Right renal pelvis (tissue), 4 donors: ENCODE data around the gene IGFBP4. TPM values are rescaled to one million over a fixed set of nuclear protein-coding genes. Genes with fewer than 3 reads are reported as not detected.

Source experiments
- DNase-seq, 4 donors: peaks; one replicate each; pipeline ENCODE4 v3.0.0-alpha.2; 2013; ENCODE audit warnings: low read depth in 4 of 4, low spot score in 3 of 4, missing footprints in 1 of 4
- polyA plus RNA-seq, 4 donors: library from polyadenylated mRNA; unstranded; fragments of 120-200 nt; gene quantifications; one replicate each; pipeline ENCODE4 v1.2.1, GENCODE V29; 2013; ENCODE audit not compliant: insufficient read length in 4 of 4

The IGFBP4 gene
- polyA plus RNA-seq, 4 donors = 338 to 424 (median 366) TPM

GRCh38 chr17:40452921-40453378 is 9.7 kb downstream of the IGFBP4 start:
- no peak for DNase-seq

- no peak for DNase-seq
Measured at GRCh38 chr17:40453881-40454612, 10.8 kb downstream of the IGFBP4 start.

DNA sequence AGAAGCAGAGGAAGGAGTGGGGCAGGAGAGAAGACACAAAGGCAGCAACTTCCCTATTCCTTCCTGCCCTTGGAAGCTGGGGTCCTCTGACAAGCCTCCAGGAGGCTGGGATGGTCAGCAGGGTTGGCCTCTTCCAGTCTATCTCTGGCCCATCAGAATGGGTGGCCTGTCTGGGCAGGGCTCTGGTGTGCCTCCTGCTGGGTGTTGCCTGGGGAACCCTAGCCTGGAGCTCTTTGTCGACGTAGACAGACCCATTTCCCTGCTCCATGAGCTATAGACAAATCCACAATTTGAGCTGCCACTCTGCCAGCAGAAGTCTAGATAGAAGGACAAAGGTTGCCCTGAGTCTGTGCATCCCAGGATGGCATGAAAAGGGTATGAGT is 11.4 kb downstream of the IGFBP4 start:
- DNase-seq = no peak

DNA sequence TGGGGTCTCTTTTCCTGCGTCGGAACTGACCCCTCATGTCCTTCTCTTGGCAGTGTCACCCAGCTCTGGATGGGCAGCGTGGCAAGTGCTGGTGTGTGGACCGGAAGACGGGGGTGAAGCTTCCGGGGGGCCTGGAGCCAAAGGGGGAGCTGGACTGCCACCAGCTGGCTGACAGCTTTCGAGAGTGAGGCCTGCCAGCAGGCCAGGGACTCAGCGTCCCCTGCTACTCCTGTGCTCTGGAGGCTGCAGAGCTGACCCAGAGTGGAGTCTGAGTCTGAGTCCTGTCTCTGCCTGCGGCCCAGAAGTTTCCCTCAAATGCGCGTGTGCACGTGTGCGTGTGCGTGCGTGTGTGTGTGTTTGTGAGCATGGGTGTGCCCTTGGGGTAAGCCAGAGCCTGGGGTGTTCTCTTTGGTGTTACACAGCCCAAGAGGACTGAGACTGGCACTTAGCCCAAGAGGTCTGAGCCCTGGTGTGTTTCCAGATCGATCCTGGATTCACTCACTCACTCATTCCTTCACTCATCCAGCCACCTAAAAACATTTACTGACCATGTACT is 13.2 kb downstream of the IGFBP4 start:
- no peak for DNase-seq

DNA sequence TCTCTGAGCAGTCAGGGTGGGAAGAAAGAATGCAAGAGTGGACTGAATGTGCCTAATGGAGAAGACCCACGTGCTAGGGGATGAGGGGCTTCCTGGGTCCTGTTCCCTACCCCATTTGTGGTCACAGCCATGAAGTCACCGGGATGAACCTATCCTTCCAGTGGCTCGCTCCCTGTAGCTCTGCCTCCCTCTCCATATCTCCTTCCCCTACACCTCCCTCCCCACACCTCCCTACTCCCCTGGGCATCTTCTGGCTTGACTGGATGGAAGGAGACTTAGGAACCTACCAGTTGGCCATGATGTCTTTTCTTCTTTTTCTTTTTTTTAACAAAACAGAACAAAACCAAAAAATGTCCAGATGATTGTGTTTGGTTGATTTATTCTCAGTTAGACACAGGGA is 14.1 kb downstream of the IGFBP4 start:
- DNase-seq = no peak

- DNase-seq = no peak
Measured at GRCh38 chr17:40457964-40458791, 14.9 kb downstream of the IGFBP4 start.

DNA sequence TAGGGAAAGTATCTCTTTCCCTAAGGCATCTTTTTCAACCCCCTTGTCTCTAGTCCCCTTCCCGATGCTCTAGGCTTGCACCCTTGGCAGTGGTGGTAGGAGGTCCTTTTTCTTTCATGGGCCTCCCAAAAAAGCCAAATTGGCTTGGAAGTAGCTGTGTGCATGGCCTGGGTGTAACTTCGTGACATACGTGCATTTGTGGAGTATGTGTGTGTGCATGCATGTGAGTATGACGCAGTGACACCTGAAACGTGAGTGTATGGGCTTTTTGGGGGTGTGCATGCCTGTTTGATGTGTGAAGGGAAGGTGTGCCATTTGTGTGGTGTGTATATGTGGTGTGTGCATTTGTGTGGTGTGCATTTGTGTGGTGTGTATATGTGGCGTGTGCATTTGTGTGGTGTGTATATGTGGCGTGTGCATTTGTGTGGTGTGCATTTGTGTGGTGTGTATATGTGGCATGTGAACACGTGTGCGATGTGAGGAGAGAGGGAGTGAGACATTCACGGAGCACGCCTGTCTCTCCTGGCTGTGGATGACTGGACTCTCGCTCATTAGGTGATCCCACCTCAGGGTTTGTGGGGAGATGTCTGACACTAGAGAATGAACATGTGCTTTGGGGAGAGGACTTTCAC is 15.7 kb downstream of the IGFBP4 start:
- no peak for DNase-seq

- no peak for DNase-seq
Measured at GRCh38 chr17:40459636-40460603, 16.7 kb downstream of the IGFBP4 start.

GRCh38 chr17:40460604-40460967 is 17.3 kb downstream of the IGFBP4 start:
- no peak for DNase-seq

DNA sequence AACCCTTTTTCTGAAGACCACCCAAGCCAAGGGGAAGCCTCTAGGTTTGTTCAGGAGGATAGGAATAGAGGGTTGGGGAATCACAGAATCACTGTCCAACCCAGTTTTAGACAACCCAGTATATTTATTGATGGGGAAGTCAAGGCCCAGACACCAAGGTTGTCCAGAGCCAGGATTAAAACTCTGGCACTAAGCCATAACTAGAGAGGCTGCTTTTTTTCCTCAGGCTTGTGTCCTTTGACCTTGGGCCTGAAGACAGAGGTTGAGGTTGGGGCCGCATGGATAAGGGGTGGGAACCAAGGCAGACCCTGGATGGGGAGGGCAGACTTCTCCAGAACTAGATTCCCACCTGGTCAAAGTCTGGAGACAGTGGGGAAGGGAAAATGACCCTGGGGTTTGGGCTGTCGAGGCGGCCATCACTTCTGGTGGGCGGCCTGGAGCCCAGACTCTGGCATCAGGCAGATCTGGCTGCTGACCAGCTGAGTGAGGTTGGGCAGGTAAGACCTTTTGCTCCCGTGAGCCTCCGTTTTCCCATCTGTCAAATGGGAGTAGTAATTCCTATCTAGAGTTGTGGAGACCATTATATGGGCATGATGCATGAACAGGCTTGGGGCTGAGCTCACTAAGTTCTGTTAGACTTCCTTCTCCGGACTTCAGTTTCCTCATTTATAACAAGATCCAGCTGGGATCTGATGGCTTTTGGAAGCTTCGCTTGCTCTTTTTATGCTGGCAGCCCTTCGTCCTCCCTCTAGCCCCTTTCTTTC is 17.9 kb downstream of the IGFBP4 start:
- DNase-seq = no peak

- DNase-seq = no peak
Measured at GRCh38 chr17:40461732-40462342, 18.6 kb downstream of the IGFBP4 start.

DNA sequence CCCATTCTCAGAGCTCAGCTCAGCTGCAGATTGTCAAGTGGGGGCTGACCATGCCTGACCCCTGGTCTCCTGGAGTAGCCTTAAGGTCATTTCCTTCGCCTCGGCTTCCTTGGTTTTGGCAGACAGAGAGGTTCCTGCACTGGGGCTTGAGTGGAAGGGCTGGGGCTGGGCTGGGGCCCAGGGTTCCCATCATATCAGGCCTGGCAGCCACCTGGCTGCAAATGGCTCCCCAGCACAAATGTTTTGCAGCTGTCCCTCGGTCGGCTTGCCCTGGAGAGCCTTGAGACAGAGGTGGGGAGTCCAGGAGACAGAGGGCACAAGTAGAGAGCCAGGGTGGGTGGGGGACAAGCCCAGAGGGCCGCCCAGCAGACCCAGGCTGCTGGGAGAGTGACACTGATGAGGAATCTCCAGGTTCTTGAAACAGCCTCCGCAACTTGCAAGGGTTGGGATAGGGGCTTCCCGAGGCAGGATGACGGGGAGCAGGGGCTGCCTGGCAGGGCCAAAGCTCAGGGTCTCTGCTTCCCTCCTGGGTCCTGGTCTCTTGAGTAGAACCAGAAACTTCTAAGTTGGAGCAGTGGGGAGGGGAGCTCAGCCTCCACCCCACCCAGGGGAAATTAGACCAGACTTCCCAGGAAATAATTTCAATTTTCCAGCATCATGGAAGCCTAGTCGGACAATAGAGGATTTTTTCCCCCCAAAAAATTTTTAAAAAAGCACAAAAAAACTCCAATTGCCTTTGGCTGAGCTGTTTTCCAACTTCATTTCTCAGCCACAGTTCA is 19.3 kb downstream of the IGFBP4 start:
- DNase-seq = no peak

DNA sequence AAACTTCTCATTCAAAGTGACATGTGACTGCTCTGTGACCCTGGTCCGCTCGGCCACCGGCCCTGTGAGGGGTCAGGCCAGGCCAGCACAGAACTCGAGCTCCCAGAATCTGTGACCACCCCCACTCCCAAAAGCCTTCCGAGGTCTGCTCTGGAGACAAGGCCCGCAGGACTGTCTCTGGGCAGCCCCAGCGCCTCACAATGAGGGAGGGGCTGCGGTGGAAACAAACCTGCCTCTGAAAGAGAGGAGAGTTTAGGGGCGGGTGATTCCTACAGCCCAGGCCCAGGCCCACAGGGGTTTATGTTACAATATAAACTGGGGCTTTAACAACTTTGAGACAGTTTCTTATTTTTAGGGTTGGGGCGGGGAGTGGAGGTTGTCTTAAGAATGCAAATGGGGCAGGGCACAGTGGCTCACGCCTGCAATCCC is 19.9 kb downstream of the IGFBP4 start:
- DNase-seq = no peak

DNA sequence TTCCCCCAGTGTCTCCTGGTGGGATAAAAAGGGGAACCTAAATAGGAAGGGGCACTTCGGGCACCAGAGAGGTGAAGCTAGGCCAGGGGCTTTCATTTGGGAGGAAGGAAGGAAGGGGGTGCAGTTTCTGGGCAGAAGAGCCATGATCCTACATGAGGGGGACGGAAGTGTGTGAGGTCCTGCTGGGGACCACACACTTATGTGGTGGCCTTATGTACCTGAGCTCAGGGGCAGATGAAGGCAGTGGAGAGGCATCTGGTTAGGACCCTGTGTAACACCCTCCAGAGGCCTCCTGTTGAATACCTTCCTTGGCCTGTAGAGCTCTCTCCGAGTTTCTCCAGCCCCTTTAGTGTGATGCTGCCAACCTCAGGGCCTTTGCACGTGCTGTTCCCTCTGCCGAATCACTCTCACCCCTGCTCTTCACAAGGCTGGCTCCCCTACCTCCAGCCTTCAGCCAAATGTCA is 21.2 kb downstream of the IGFBP4 start:
- no peak for DNase-seq

- DNase-seq = no peak
Measured at GRCh38 chr17:40466298-40466971, 23.2 kb downstream of the IGFBP4 start.

DNA sequence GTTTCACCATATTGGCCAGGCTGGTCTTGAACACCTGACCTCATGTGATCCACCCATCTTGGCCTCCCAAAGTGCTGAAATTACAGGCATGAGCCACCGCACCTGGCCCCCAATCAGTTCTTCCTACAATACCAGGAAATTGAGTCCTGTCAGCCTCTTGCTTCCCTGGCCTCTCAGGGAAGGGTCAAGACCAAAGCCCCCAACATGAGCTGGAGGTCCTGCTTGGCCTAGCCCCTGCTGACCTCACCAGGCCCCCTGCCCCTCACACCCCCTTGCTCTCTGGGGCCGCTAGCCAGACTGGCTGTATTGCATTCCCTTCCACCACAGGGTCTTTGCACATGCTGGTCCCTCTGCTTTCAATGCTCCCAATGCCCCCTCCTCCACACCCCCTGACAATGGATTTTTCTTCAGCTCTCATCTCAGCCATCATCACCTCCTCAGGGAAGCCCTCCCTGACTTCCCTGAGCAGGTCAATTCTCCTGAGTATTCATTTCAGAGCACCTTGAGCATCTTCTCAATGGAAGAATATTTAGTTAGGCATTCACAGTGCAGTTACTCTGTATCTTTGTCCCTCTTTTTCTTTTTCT is 24.1 kb downstream of the IGFBP4 start:
- DNase-seq = no peak

- DNase-seq = no peak
Measured at GRCh38 chr17:40468560-40468959, 25.3 kb downstream of the IGFBP4 start.
